HG02798 (cell line): Measurements from ENCODE around the gene ZNF521.

Experiments used
- ATAC-seq: cut with Tn5 transposase; IDR thresholded peaks from one replicate; pipeline ENCODE4 v1.9.1; 2021; ENCODE audit warnings: mild to moderate bottlenecking; ENCODE audit not compliant: unreplicated experiment, poor library complexity

Gene ZNF521

GRCh38 chr18:25340762-25341161, 11.2 kb downstream of the ZNF521 start:
- ATAC-seq = no peak

- ATAC-seq = no peak
Observed at GRCh38 chr18:25335676-25336075, 16.3 kb downstream of the ZNF521 start.

- ATAC-seq = no peak
Observed at GRCh38 chr18:25335062-25335461, 16.9 kb downstream of the ZNF521 start.

GRCh38 chr18:25334588-25334987, 17.4 kb downstream of the ZNF521 start:
- ATAC-seq = no peak

- no peak for ATAC-seq
Observed at GRCh38 chr18:25332002-25332401, 20.0 kb downstream of the ZNF521 start.

- ATAC-seq = no peak
Observed at GRCh38 chr18:25329783-25330182, 22.2 kb downstream of the ZNF521 start.

GRCh38 chr18:25327584-25327983, 24.4 kb downstream of the ZNF521 start:
- ATAC-seq = no peak

- ATAC-seq = no peak
Observed at GRCh38 chr18:25326361-25326952, 25.5 kb downstream of the ZNF521 start.

GRCh38 chr18:25322806-25323205, 29.2 kb downstream of the ZNF521 start:
- ATAC-seq = no peak

- no peak for ATAC-seq
Observed at GRCh38 chr18:25316381-25317018, 35.5 kb downstream of the ZNF521 start.

GRCh38 chr18:25314838-25315190, 37.2 kb downstream of the ZNF521 start:
- no peak for ATAC-seq

- no peak for ATAC-seq
Observed at GRCh38 chr18:25314151-25314837, 37.7 kb downstream of the ZNF521 start.

- no peak for ATAC-seq
Observed at GRCh38 chr18:25313268-25313667, 38.7 kb downstream of the ZNF521 start.

GRCh38 chr18:25310045-25310444, 41.9 kb downstream of the ZNF521 start:
- no peak for ATAC-seq

GRCh38 chr18:25308381-25308780, 43.6 kb downstream of the ZNF521 start:
- ATAC-seq = no peak

GRCh38 chr18:25307192-25307591, 44.8 kb downstream of the ZNF521 start:
- no peak for ATAC-seq

- no peak for ATAC-seq
Observed at GRCh38 chr18:25306671-25307070, 45.3 kb downstream of the ZNF521 start.

GRCh38 chr18:25305584-25305983, 46.4 kb downstream of the ZNF521 start:
- no peak for ATAC-seq

GRCh38 chr18:25300492-25300891, 51.5 kb downstream of the ZNF521 start:
- no peak for ATAC-seq

- ATAC-seq = no peak
Observed at GRCh38 chr18:25299426-25300300, 52.3 kb downstream of the ZNF521 start.

GRCh38 chr18:25298853-25299274, 53.1 kb downstream of the ZNF521 start:
- no peak for ATAC-seq
